ENCODE results near the gene DENND5A. TPM values are rescaled to one million over a fixed set of nuclear protein-coding genes. Genes with fewer than 3 reads are reported as not detected.

The DENND5A gene
- total RNA-seq, 4 donors from 2014 or later = 110 to 134 (median 118) TPM

- Histone ChIP-seq H3K27me3 (no peaks in the 10 kb centered on the region), H3K4me1 (peaks cover 0 to 7% (median 0%) of the 10 kb centered on the region in 4 donors), H3K4me3 (no peak overlapping the region), H3K27ac (no peak overlapping the region), H3K36me3 (peaks cover 0 to 56% (median 0%) of the 10 kb centered on the region in 3 donors), H3K9me3 (no peaks in the 10 kb centered on the region)
- TF ChIP-seq, protein P1, sequence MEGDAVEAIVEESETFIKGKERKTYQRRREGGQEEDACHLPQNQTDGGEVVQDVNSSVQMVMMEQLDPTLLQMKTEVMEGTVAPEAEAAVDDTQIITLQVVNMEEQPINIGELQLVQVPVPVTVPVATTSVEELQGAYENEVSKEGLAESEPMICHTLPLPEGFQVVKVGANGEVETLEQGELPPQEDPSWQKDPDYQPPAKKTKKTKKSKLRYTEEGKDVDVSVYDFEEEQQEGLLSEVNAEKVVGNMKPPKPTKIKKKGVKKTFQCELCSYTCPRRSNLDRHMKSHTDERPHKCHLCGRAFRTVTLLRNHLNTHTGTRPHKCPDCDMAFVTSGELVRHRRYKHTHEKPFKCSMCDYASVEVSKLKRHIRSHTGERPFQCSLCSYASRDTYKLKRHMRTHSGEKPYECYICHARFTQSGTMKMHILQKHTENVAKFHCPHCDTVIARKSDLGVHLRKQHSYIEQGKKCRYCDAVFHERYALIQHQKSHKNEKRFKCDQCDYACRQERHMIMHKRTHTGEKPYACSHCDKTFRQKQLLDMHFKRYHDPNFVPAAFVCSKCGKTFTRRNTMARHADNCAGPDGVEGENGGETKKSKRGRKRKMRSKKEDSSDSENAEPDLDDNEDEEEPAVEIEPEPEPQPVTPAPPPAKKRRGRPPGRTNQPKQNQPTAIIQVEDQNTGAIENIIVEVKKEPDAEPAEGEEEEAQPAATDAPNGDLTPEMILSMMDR (IDR thresholded peaks at IDR 0.05) = no peak
- TF ChIP-seq EP300 (IDR thresholded peaks at IDR 0.05) (no peak), POLR2A (IDR thresholded peaks at IDR 0.05) (no peak)
- DNase-seq (ENCODE audit: low spot score in 2 of 2) = no peak
- 42 to 49% methylated on average over 4 of the region's 4 CpGs for WGBS, 2 donors
These were observed 15.6 kb upstream of the DENND5A start for GRCh38 chr11:9280655-9281301.

DNA sequence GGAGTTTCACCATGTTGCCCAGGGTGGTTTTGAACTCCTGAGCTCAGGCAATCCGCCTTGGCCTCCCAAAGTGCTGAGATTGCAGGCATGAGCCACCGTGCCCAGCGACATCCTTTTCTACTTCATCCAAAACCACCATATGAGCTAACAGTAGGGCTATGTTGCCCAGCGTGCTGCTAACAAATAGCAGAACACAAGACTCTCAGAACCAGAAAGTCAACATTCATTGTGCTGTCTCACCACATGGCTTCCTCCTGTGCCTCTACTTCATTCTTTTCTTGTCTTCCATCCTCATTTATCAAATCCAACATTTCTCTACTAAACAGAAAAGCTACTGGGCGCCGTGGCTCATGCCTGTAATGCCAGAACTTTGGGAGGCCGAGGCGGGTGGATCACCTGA, 12.0 kb upstream of the DENND5A start:
- 93 to 94% methylated on average over 8 of the region's 8 CpGs for WGBS, 2 donors
- no peaks in the 10 kb centered on the region for H3K9me3 ChIP-seq
- H3K4me1 ChIP-seq = peaks cover 0 to 14% (median 5%) of the 10 kb centered on the region in 4 donors
- peaks cover 0 to 43% (median 0%) of the 10 kb centered on the region in 3 donors for H3K36me3 ChIP-seq
- no peak overlapping the region for H3K27ac ChIP-seq
- H3K27me3 ChIP-seq = no peaks in the 10 kb centered on the region
- DNase-seq (ENCODE audit: low spot score in 2 of 2) = no peak
- TF ChIP-seq, protein P1 (IDR thresholded peaks at IDR 0.05) = no peak
- TF ChIP-seq POLR2A (IDR thresholded peaks at IDR 0.05) = no peak
- TF ChIP-seq EP300 (IDR thresholded peaks at IDR 0.05) = no peak
- H3K4me3 ChIP-seq = no peak overlapping the region

DNA sequence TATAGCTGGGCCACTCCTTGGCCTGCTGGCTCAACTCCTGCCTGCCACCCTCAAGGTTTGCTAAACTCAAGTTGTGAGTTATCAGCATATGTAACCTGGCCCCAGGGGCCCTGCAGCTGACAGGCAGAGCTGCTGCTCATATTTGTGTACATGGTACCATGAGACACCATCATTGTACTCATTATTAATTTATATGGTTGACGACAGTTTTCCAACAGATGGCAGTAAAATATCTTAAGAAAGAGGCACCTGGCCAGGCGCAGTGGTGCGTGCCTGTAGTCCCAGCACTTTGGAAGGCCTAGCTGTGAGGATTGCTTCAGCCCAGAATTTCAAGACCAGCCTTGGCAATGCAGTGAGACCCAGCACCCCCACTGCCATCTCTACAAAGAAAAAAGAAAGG, 11.4 kb upstream of the DENND5A start:
- DNase-seq (ENCODE audit: low spot score in 2 of 2) = no peak
- no peak for TF ChIP-seq EP300 (IDR thresholded peaks at IDR 0.05)
- no peak overlapping the region for H3K4me3 ChIP-seq
- H3K27ac ChIP-seq = no peak overlapping the region
- H3K27me3 ChIP-seq = no peaks in the 10 kb centered on the region
- no peaks in the 10 kb centered on the region for H3K9me3 ChIP-seq
- peaks cover 0 to 14% (median 5%) of the 10 kb centered on the region in 4 donors for H3K4me1 ChIP-seq
- H3K36me3 ChIP-seq = peaks cover 0 to 43% (median 0%) of the 10 kb centered on the region in 3 donors
- 84 to 100% methylated on average over 3 of the region's 3 CpGs for WGBS, 2 donors

- no peak for TF ChIP-seq POLR2A (IDR thresholded peaks at IDR 0.05)
- no peak for TF ChIP-seq EP300 (IDR thresholded peaks at IDR 0.05)
- TF ChIP-seq, protein P1 (IDR thresholded peaks at IDR 0.05) = no peak
- no peak for DNase-seq (ENCODE audit: low spot score in 2 of 2)
- peaks cover 0 to 30% (median 0%) of the 10 kb centered on the region in 3 donors for H3K36me3 ChIP-seq
- WGBS, 2 donors = 71 to 72% methylated on average over 8 of the region's 8 CpGs
- H3K27me3 ChIP-seq = no peaks in the 10 kb centered on the region
- H3K4me1 ChIP-seq = peaks cover 0 to 10% (median 3%) of the 10 kb centered on the region in 4 donors
- H3K27ac ChIP-seq = no peak overlapping the region
- H3K9me3 ChIP-seq = no peaks in the 10 kb centered on the region
- H3K4me3 ChIP-seq = no peak overlapping the region
These were observed 9.5 kb upstream of the DENND5A start for GRCh38 chr11:9274499-9275258.

GRCh38 chr11:9273376-9274336, 8.5 kb upstream of the DENND5A start:
- WGBS, 2 donors = 89 to 92% methylated on average over 15 of the region's 15 CpGs
- H3K27me3 ChIP-seq = no peaks in the 10 kb centered on the region
- DNase-seq (ENCODE audit: low spot score in 2 of 2) = no peak
- no peak overlapping the region for H3K27ac ChIP-seq
- TF ChIP-seq, protein P1 (IDR thresholded peaks at IDR 0.05) = no peak
- TF ChIP-seq POLR2A (IDR thresholded peaks at IDR 0.05) = no peak
- TF ChIP-seq EP300 (IDR thresholded peaks at IDR 0.05) = no peak
- peaks cover 0 to 23% (median 0%) of the 10 kb centered on the region in 3 donors for H3K36me3 ChIP-seq
- peaks cover 0 to 10% (median 3%) of the 10 kb centered on the region in 4 donors for H3K4me1 ChIP-seq
- H3K4me3 ChIP-seq = no peak overlapping the region
- H3K9me3 ChIP-seq = no peaks in the 10 kb centered on the region
